Measurements from ENCODE around the gene DRD3.

DRD3 gene

GRCh38 chr3:114120211-114120610 lies 58.6 kb downstream of the DRD3 start:
- DNase-seq (ENCODE audit: low read depth) = no peak

GRCh38 chr3:114119776-114120175 lies 59.1 kb downstream of the DRD3 start:
- no peak for DNase-seq (ENCODE audit: low read depth)

- DNase-seq (ENCODE audit: low read depth) = no peak
Measured at GRCh38 chr3:114115143-114115542, 63.7 kb downstream of the DRD3 start.

GRCh38 chr3:114114719-114115118 lies 64.1 kb downstream of the DRD3 start:
- no peak for DNase-seq (ENCODE audit: low read depth)

- peak; percentile 47 for DNase-seq (ENCODE audit: low read depth)
Measured at GRCh38 chr3:114112696-114113095, 66.2 kb downstream of the DRD3 start.

- DNase-seq (ENCODE audit: low read depth) = no peak
Measured at GRCh38 chr3:114111060-114111770, 67.6 kb downstream of the DRD3 start.

GRCh38 chr3:114110439-114110838 lies 68.4 kb downstream of the DRD3 start:
- DNase-seq (ENCODE audit: low read depth) = no peak

- no peak for DNase-seq (ENCODE audit: low read depth)
Measured at GRCh38 chr3:114108137-114108536, 70.7 kb downstream of the DRD3 start.

- peak; percentile 71 for DNase-seq (ENCODE audit: low read depth)
Measured at GRCh38 chr3:114104414-114104813, 74.4 kb downstream of the DRD3 start.

GRCh38 chr3:114103858-114104257 lies 75.0 kb downstream of the DRD3 start:
- DNase-seq (ENCODE audit: low read depth) = no peak

GRCh38 chr3:114103181-114103580 lies 75.7 kb downstream of the DRD3 start:
- no peak for DNase-seq (ENCODE audit: low read depth)

GRCh38 chr3:114101101-114101500 lies 77.8 kb downstream of the DRD3 start:
- no peak for DNase-seq (ENCODE audit: low read depth)

- DNase-seq (ENCODE audit: low read depth) = no peak
Measured at GRCh38 chr3:114095796-114096195, 83.1 kb downstream of the DRD3 start.

GRCh38 chr3:114093596-114093995 lies 85.3 kb downstream of the DRD3 start:
- DNase-seq (ENCODE audit: low read depth) = peak; percentile 65

GRCh38 chr3:114093016-114093380 lies 85.9 kb downstream of the DRD3 start:
- no peak for DNase-seq (ENCODE audit: low read depth)

- no peak for DNase-seq (ENCODE audit: low read depth)
Measured at GRCh38 chr3:114092151-114093015, 86.5 kb downstream of the DRD3 start.

GRCh38 chr3:114089675-114090074 lies 89.2 kb downstream of the DRD3 start:
- DNase-seq (ENCODE audit: low read depth) = no peak

- DNase-seq (ENCODE audit: low read depth) = no peak
Measured at GRCh38 chr3:114086356-114086755, 92.5 kb downstream of the DRD3 start.

GRCh38 chr3:114083112-114083511 lies 95.7 kb downstream of the DRD3 start:
- DNase-seq (ENCODE audit: low read depth) = no peak

GRCh38 chr3:114081037-114081436 lies 97.8 kb downstream of the DRD3 start:
- DNase-seq (ENCODE audit: low read depth) = no peak

GRCh38 chr3:114080201-114080600 lies 98.7 kb downstream of the DRD3 start:
- DNase-seq (ENCODE audit: low read depth) = no peak

GRCh38 chr3:114079761-114080160 lies 99.1 kb downstream of the DRD3 start:
- DNase-seq (ENCODE audit: low read depth) = no peak

- no peak for DNase-seq (ENCODE audit: low read depth)
Measured at GRCh38 chr3:114078126-114078525, 100.7 kb downstream of the DRD3 start.
